H9 (cell line): ENCODE data around the gene STPG3. TPM values are rescaled to one million over a fixed set of nuclear protein-coding genes. Genes with fewer than 3 reads are reported as not detected.

Experiments used
- DNase-seq: peaks from one replicate; pipeline ENCODE4 v3.0.0-alpha.2; 2017
- H2AFZ ChIP-seq: one replicate; pipeline ENCODE4 v1.6.1; 2013; ENCODE audit warnings: mild to moderate bottlenecking, low read length, control low read depth, moderate library complexity
- H2AK5ac ChIP-seq: 2 replicates; pipeline ENCODE4 v1.6.1; 2013; ENCODE audit warnings: low read length, control low read depth, mixed read lengths; ENCODE audit not compliant: insufficient read length
- H2BK120ac ChIP-seq: one replicate; pipeline ENCODE4 v1.6.1; 2013; ENCODE audit warnings: low read depth, mild to moderate bottlenecking, low read length, control low read depth, inconsistent platforms; ENCODE audit not compliant: poor library complexity, severe bottlenecking
- H2BK12ac ChIP-seq: 2 replicates; pipeline ENCODE4 v1.6.1; 2013; ENCODE audit warnings: low read length, control low read depth, mixed read lengths, low read depth; ENCODE audit not compliant: insufficient read length
- H2BK15ac ChIP-seq: 2 replicates; pipeline ENCODE4 v1.6.1; 2013; ENCODE audit warnings: low read depth, low read length, control low read depth
- H2BK20ac ChIP-seq: one replicate; pipeline ENCODE4 v1.6.1; 2013; ENCODE audit warnings: low read depth, mild to moderate bottlenecking, low read length, control low read depth, inconsistent platforms; ENCODE audit not compliant: poor library complexity, severe bottlenecking
- H2BK5ac ChIP-seq: 2 replicates; pipeline ENCODE4 v1.6.1; 2013; ENCODE audit warnings: low read length, control low read depth, mixed read lengths; ENCODE audit not compliant: insufficient read length
- H3K14ac ChIP-seq: 2 replicates; pipeline ENCODE4 v1.6.1; 2013; ENCODE audit warnings: low read length, control low read depth; ENCODE audit not compliant: insufficient read depth
- H3K18ac ChIP-seq: 2 replicates; pipeline ENCODE4 v1.6.1; 2013; ENCODE audit warnings: low read depth, mild to moderate bottlenecking, mixed read lengths, low read length, control low read depth; ENCODE audit not compliant: insufficient read length
- H3K23ac ChIP-seq: 2 replicates; pipeline ENCODE4 v1.6.1; 2013; ENCODE audit warnings: low read length, control low read depth, mixed read lengths, low read depth; ENCODE audit not compliant: insufficient read length
- H3K23me2 ChIP-seq: 2 replicates; pipeline ENCODE4 v1.6.1; 2013; ENCODE audit warnings: low read depth, mild to moderate bottlenecking, mixed read lengths, low read length, control low read depth; ENCODE audit not compliant: insufficient read length, poor library complexity, severe bottlenecking
- H3K27ac ChIP-seq: 2 replicates; pipeline ENCODE4 v1.5.1; 2013; ENCODE audit warnings: low read length, control low read depth, mixed read lengths, low read depth; ENCODE audit not compliant: insufficient read length
- H3K27me3 ChIP-seq: 2 replicates; pipeline ENCODE4 v1.6.1; 2013; ENCODE audit warnings: low read length, control low read depth, inconsistent platforms; ENCODE audit not compliant: insufficient read depth
- H3K4ac ChIP-seq: 2 replicates; pipeline ENCODE4 v1.6.1; 2013; ENCODE audit warnings: low read depth, mild to moderate bottlenecking, control low read depth, inconsistent platforms, low read length, moderate library complexity
- H3K4me1 ChIP-seq: 2 replicates; pipeline ENCODE4 v1.6.1; 2013; ENCODE audit warnings: low read length, control low read depth, inconsistent platforms; ENCODE audit not compliant: insufficient read depth
- H3K4me2 ChIP-seq: 2 replicates; pipeline ENCODE4 v1.6.1; 2013; ENCODE audit warnings: low read length, control low read depth, mixed read lengths; ENCODE audit not compliant: insufficient read length, insufficient read depth
- H3K56ac ChIP-seq: 2 replicates; pipeline ENCODE4 v1.6.1; 2013; ENCODE audit warnings: low read depth, mild to moderate bottlenecking, mixed read lengths, low read length, control low read depth; ENCODE audit not compliant: insufficient read length
- H3K79me1 ChIP-seq: 2 replicates; pipeline ENCODE4 v1.6.1; 2013; ENCODE audit warnings: low read depth, mild to moderate bottlenecking, moderate library complexity, low read length, control low read depth, inconsistent platforms; ENCODE audit not compliant: insufficient read depth, poor library complexity, severe bottlenecking
- H3K79me2 ChIP-seq: 2 replicates; pipeline ENCODE4 v1.6.1; 2013; ENCODE audit warnings: low read length, control low read depth, inconsistent platforms; ENCODE audit not compliant: insufficient read depth
- H3K9ac ChIP-seq: 2 replicates; pipeline ENCODE4 v1.6.1; 2013; ENCODE audit warnings: low read length, control low read depth, mixed read lengths; ENCODE audit not compliant: insufficient read length; ENCODE audit errors: extremely low read depth
- H3K9me3 ChIP-seq: one replicate; pipeline ENCODE4 v1.6.1; 2013; ENCODE audit warnings: low read depth, low read length, inconsistent platforms; ENCODE audit not compliant: control insufficient read depth
- H3T11ph ChIP-seq: one replicate; pipeline ENCODE4 v1.6.1; 2013; ENCODE audit warnings: mild to moderate bottlenecking, low read length, control low read depth, inconsistent platforms
- H4K20me1 ChIP-seq: one replicate; pipeline ENCODE4 v1.6.1; 2013; ENCODE audit not compliant: control insufficient read depth, insufficient read length, insufficient read depth
- H4K5ac ChIP-seq: 2 replicates; pipeline ENCODE4 v1.6.1; 2013; ENCODE audit warnings: low read depth, mild to moderate bottlenecking, mixed read lengths, low read length, control low read depth; ENCODE audit not compliant: insufficient read length
- H4K8ac ChIP-seq: replicated peaks from 2 replicates; pipeline ENCODE4 v1.6.1; 2013; ENCODE audit warnings: low read length, control low read depth, mixed read lengths, low read depth; ENCODE audit not compliant: insufficient read length
- H4K91ac ChIP-seq: 2 replicates; pipeline ENCODE4 v1.6.1; 2013; ENCODE audit warnings: low read depth, mild to moderate bottlenecking, moderate library complexity, mixed read lengths, low read length, control low read depth; ENCODE audit not compliant: insufficient read length
- H3K27ac Mint-ChIP-seq, 3 experiments: 2 replicates in 2 of 3; 3 replicates in 1 of 3; pipeline ENCODE4 v1.8.0; 2020 to 2021; ENCODE audit warnings: mixed read lengths in 3 of 3, mild to moderate bottlenecking in 1 of 3, moderate library complexity in 1 of 3
- H3K27me3 Mint-ChIP-seq: 2 replicates; pipeline ENCODE4 v1.8.0; 2021; ENCODE audit warnings: low read depth, mild to moderate bottlenecking, moderate library complexity, mixed read lengths
- H3K36me3 Mint-ChIP-seq, 3 experiments: 2 replicates in 2 of 3; 3 replicates in 1 of 3; pipeline ENCODE4 v1.8.0; 2020 to 2021; ENCODE audit warnings: low read depth in 3 of 3, mixed read lengths in 3 of 3; ENCODE audit not compliant: insufficient read depth in 1 of 3
- H3K4me1 Mint-ChIP-seq, 2 experiments: 2 replicates each; pipeline ENCODE4 v1.8.0; 2020; ENCODE audit warnings: mixed read lengths in 2 of 2
- H3K4me3 Mint-ChIP-seq, 2 experiments: 2 replicates in 1 of 2; 3 replicates in 1 of 2; pipeline ENCODE4 v1.8.0; 2020 to 2021; ENCODE audit warnings: mild to moderate bottlenecking in 2 of 2, mixed read lengths in 2 of 2, moderate library complexity in 1 of 2
- H3K9me3 Mint-ChIP-seq, 2 experiments: 2 replicates in 1 of 2; 3 replicates in 1 of 2; pipeline ENCODE4 v1.8.0; 2020; ENCODE audit warnings: mild to moderate bottlenecking in 2 of 2, mixed read lengths in 2 of 2, moderate library complexity in 1 of 2
- CTCF ChIP-seq: fragments of 200-600 bp; sonication (generic); conservative IDR thresholded peaks from 3 replicates; pipeline ENCODE4 v1.8.0; 2021; ENCODE audit warnings: antibody characterized with exemption, mild to moderate bottlenecking
- WGBS: extraction: QIAGEN DNeasy Blood & Tissue Kit; methylation state at CpG from one replicate; pipeline ENCODE4 v1.1.7; 2013; ENCODE audit warnings: missing lambda C conversion rate, low lambda C conversion rate, mixed read lengths; ENCODE audit not compliant: insufficient read length; ENCODE audit errors: extremely low coverage; 5-methylcytosine and 5-hydroxymethylcytosine counted together
- total RNA-seq: library from RNA; stranded (reverse); gene quantifications from 2 replicates; pipeline ENCODE4 v1.2.1, GENCODE V29; 2021

STPG3 gene
- total RNA-seq, 1 experiment from 2014 or later, result not detected

GRCh38 chr9:137299203-137299565 lies 48.1 kb downstream of the STPG3 start:
- H3K4me1 ChIP-seq, result peaks cover 5% of the 10 kb centered on the region; the same call in 1 of the 2 replicates
- H3K27me3 ChIP-seq, result peaks cover 5% of the 10 kb centered on the region; the same call in 1 of the 2 replicates
- TF ChIP-seq CTCF, result no peak
- H2BK15ac ChIP-seq, result no peak overlapping the region
- H3K27ac ChIP-seq, result no peak overlapping the region
- H3K4me1 Mint-ChIP-seq, result peaks cover 36 to 47% of the 10 kb centered on the region in 2 experiments
- H2BK120ac ChIP-seq, result no peak overlapping the region
- no peak overlapping the region for H3K4ac ChIP-seq
- H3K23ac ChIP-seq, result no peak overlapping the region
- no peak overlapping the region for H3K56ac ChIP-seq
- no peak overlapping the region for H4K5ac ChIP-seq
- no peaks in the 10 kb centered on the region for H3K79me1 ChIP-seq
- no peak overlapping the region for H2BK20ac ChIP-seq
- no peak overlapping the region for H4K91ac ChIP-seq
- H2AFZ ChIP-seq, result no peak overlapping the region
- H3K79me2 ChIP-seq, result no peaks in the 10 kb centered on the region
- H2BK12ac ChIP-seq, result no peak overlapping the region
- H3K9ac ChIP-seq, result no peak overlapping the region
- H2AK5ac ChIP-seq, result no peak overlapping the region
- H2BK5ac ChIP-seq, result no peak overlapping the region
- no peaks in the 10 kb centered on the region for H3K9me3 ChIP-seq
- peaks cover 3 to 6% of the 10 kb centered on the region in 2 experiments for H3K9me3 Mint-ChIP-seq
- no peak overlapping the region for H3K18ac ChIP-seq
- H3K23me2 ChIP-seq, result peaks cover 7% of the 10 kb centered on the region
- WGBS, result no CpG with 5 or more reads among the region's 10 CpGs
- peaks cover 52% of the 10 kb centered on the region for H3K27me3 Mint-ChIP-seq
- H3T11ph ChIP-seq, result no peak overlapping the region
- 0 out of 7 replicates have a peak overlapping the region, but pooled peaks of 1 of the 3 experiments have one; percentile 44 for H3K27ac Mint-ChIP-seq
- DNase-seq, result peak; percentile 60
- H3K14ac ChIP-seq, result no peak overlapping the region
- H3K36me3 Mint-ChIP-seq, result peaks cover 0 to 5% (median 3%) of the 10 kb centered on the region in 3 experiments; a peak in 4 of 7 replicates
- no peak overlapping the region for H4K8ac ChIP-seq
- H3K4me2 ChIP-seq, result peak overlapping the region; percentile 31
- no peaks in the 10 kb centered on the region for H4K20me1 ChIP-seq
- H3K4me3 Mint-ChIP-seq, result peak overlapping the region; percentile 42 to 99
